A549 (cell line): Measurements from ENCODE around the gene THEM4. TPM values are rescaled to one million over a fixed set of nuclear protein-coding genes. Genes with fewer than 3 reads are reported as not detected.

Experiments
- ATAC-seq, 2 experiments: fragments of 200-7000 bp in 1 of 2; fragments of >200 bp in 1 of 2; cut with Nextera tagmentation in 1 of 2; cut with Tn5 transposase in 1 of 2; 3 replicates each; pipeline versions ENCODE4 v1.8.0 to v1.9.1; 2018 to 2020; ENCODE audit warnings: mild to moderate bottlenecking in 1 of 2, moderate library complexity in 1 of 2
- CTCF ChIA-PET: fragments of 300-600 bp; sonication (Branson Sonifier 250); formaldehyde crosslinking; extraction: SDS; loops from one replicate; lab custom pipeline; 2021; ENCODE audit warnings: antibody characterized with exemption, inconsistent platforms; lab: Yijun Ruan, JAX
- POLR2A ChIA-PET: fragments of 350-600 bp; formaldehyde crosslinking; extraction: SDS; loops from one replicate; lab custom pipeline; 2021; ENCODE audit warnings: antibody characterized with exemption, inconsistent platforms; lab: Yijun Ruan, JAX
- DNase-seq, 2 experiments: peaks; one replicate each; pipeline versions ENCODE4 v3.0.0 to v3.0.0-alpha.2; 2011 to 2016; ENCODE audit warnings: low read depth in 1 of 2, low spot score in 1 of 2
- FAIRE-seq: peaks from 2 replicates; lab custom pipeline; 2011; peaks lifted over from hg19 to GRCh38; lab: Jason Lieb, UNC
- H3K27ac ChIP-seq, 2 experiments: fragments of >200 bp; sonication (Bioruptor Twin); formaldehyde crosslinking; 3 replicates each; pipeline ENCODE4 v1.5.1; 2016 to 2017
- H3K4me1 ChIP-seq: fragments of >200 bp; sonication (Bioruptor Twin); formaldehyde crosslinking; 3 replicates; pipeline ENCODE4 v1.6.1; 2016
- H3K4me2 ChIP-seq: fragments of >200 bp; sonication (Bioruptor Twin); formaldehyde crosslinking; 3 replicates; pipeline ENCODE4 v1.6.1; 2016
- H3K4me3 ChIP-seq: fragments of >200 bp; sonication (Bioruptor Twin); formaldehyde crosslinking; 3 replicates; pipeline ENCODE4 v1.5.1; 2016
- H3K9me3 ChIP-seq: fragments of >200 bp; sonication (Bioruptor Twin); formaldehyde crosslinking; 3 replicates; pipeline ENCODE4 v1.6.1; 2016
- BCL3 ChIP-seq: fragments of >200 bp; sonication (Bioruptor Twin); formaldehyde crosslinking; IDR thresholded peaks from 3 replicates; pipeline ENCODE4 v1.6.1; 2016
- BHLHE40 ChIP-seq: IDR thresholded peaks from 2 replicates; pipeline ENCODE4 v1.6.1; 2012; ENCODE audit warnings: low read depth, low read length, inconsistent platforms
- CHD4 ChIP-seq: fragments of 200-600 bp; sonication (generic); IDR thresholded peaks from 2 replicates; pipeline ENCODE4 v1.6.1; 2016; ENCODE audit warnings: antibody characterized with exemption, mild to moderate bottlenecking, borderline replicate concordance
- CTCF ChIP-seq: fragments of >200 bp; sonication (Bioruptor Twin); formaldehyde crosslinking; IDR thresholded peaks from 3 replicates; pipeline ENCODE4 v1.5.1; 2016
- E2F6 ChIP-seq: IDR thresholded peaks from 2 replicates; pipeline ENCODE4 v1.6.1; 2012; ENCODE audit warnings: low read depth, borderline replicate concordance
- EP300 ChIP-seq, 2 experiments: fragments of >200 bp; sonication (Bioruptor Twin); formaldehyde crosslinking; IDR thresholded peaks; 2 replicates in 1 of 2; 3 replicates in 1 of 2; pipeline ENCODE4 v1.6.1; 2016 to 2017
- FOSB ChIP-seq: fragments of 250-450 bp; sonication (Bioruptor Pico); IDR thresholded peaks from 2 replicates; pipeline ENCODE4 v1.5.0; 2020; ENCODE audit warnings: mild to moderate bottlenecking, moderate library complexity
- FOXS1 ChIP-seq: fragments of 250-450 bp; sonication (Bioruptor Pico); IDR thresholded peaks from 2 replicates; pipeline ENCODE4 v1.5.0; 2020; ENCODE audit warnings: mild to moderate bottlenecking, moderate library complexity
- HES2 ChIP-seq: fragments of >200 bp; sonication (Bioruptor Twin); formaldehyde crosslinking; IDR thresholded peaks from 2 replicates; pipeline ENCODE4 v1.6.1; 2016
- JUN ChIP-seq, 2 experiments: fragments of >200 bp; sonication (Bioruptor Twin); formaldehyde crosslinking; IDR thresholded peaks; 2 replicates in 1 of 2; 3 replicates in 1 of 2; pipeline ENCODE4 v1.6.1; 2016 to 2017
- KDM1A ChIP-seq: fragments of 200-600 bp; sonication (generic); IDR thresholded peaks from 2 replicates; pipeline ENCODE4 v1.6.1; 2016; ENCODE audit warnings: low read depth, mild to moderate bottlenecking
- MAFK ChIP-seq: fragments of 450-650 bp; IDR thresholded peaks from 2 replicates; pipeline ENCODE4 v1.6.1; 2014; ENCODE audit not compliant: partially characterized antibody
- MYC ChIP-seq: IDR thresholded peaks from 2 replicates; pipeline ENCODE4 v1.6.1; 2012; ENCODE audit warnings: mild to moderate bottlenecking, inconsistent platforms, low read length, improper control_type of control experiment, borderline replicate concordance
- NFE2L2 ChIP-seq: fragments of 150-350 bp; conservative IDR thresholded peaks from 2 replicates; pipeline ENCODE4 v1.6.1; 2014; ENCODE audit warnings: low read length
- RAD21 ChIP-seq, 2 experiments: fragments of >200 bp in 1 of 2; sonication (Bioruptor Twin) in 1 of 2; formaldehyde crosslinking in 1 of 2; IDR thresholded peaks in 1 of 2; conservative IDR thresholded peaks in 1 of 2; 2 replicates in 1 of 2; 3 replicates in 1 of 2; pipeline ENCODE4 v1.6.1; 2012 to 2018; ENCODE audit warnings: inconsistent platforms in 1 of 2
- RCOR1 ChIP-seq: fragments of 150-350 bp; IDR thresholded peaks from 2 replicates; pipeline ENCODE4 v1.6.1; 2014; ENCODE audit warnings: antibody characterized with exemption, low read length, low read depth
- SREBF2 ChIP-seq: fragments of 450-650 bp; IDR thresholded peaks from 2 replicates; pipeline ENCODE4 v1.6.1; 2014; ENCODE audit warnings: mild to moderate bottlenecking, moderate library complexity
- TP53 ChIP-seq: fragments of 250-450 bp; sonication (Bioruptor Pico); IDR thresholded peaks from 2 replicates; pipeline ENCODE4 v1.5.0; 2021; ENCODE audit warnings: mild to moderate bottlenecking, moderate library complexity
- USF2 ChIP-seq: fragments of 450-650 bp; IDR thresholded peaks from 2 replicates; pipeline ENCODE4 v1.6.1; 2014; ENCODE audit warnings: antibody characterized with exemption
- WGBS: methylation state at CpG from one replicate; pipeline ENCODE4 v1.1.6; 2017; ENCODE audit errors: missing lambda C conversion rate; 5-methylcytosine and 5-hydroxymethylcytosine counted together
- polyA plus RNA-seq, 4 experiments: library from polyadenylated mRNA; depleted of rRNA in 3 of 4; stranded (reverse); fragments of >200 nt; fragmentation: RNase III in 1 of 4; extraction: RNeasy Plus Mini Kit Qiagen cat#74134 plus additional on column Dnase treatment in 1 of 4; gene quantifications; 2 replicates in 3 of 4; 3 replicates in 1 of 4; pipeline ENCODE4 v1.2.3, GENCODE V29; 2011 to 2017

The THEM4 gene
- polyA plus RNA-seq, 2 of the 4 experiments (the other 2 are of a cell fraction): 16.6 to 32.3 TPM

- peaks cover 76% of the 10 kb centered on the region for H3K4me1 ChIP-seq
- TF ChIP-seq KDM1A (no peak), TP53 (no peak), FOSB (CRISPR knock-in tag) (no peak), JUN (IDR thresholded peaks at IDR 0.05) (no peak), MYC (no peak), FOXS1 (CRISPR knock-in tag) (no peak), CTCF (no peak), RCOR1 (no peak), HES2 (no peak), NFE2L2 (no peak), CHD4 (no peak), BHLHE40 (no peak), EP300 (IDR thresholded peaks at IDR 0.05) (no peak)
- TF ChIP-seq, all 56 proteins: peak for 0
- H3K9me3 ChIP-seq: no peaks in the 10 kb centered on the region
- H3K4me3 ChIP-seq: no peak overlapping the region
- no peak; a peak in 2 of 6 replicates for ATAC-seq
- peak in 1 of 2 experiments; percentile 54 for DNase-seq
- POLR2A ChIA-PET: no interaction called here
- peak overlapping the region in 1 of 2 experiments; percentile 49; a peak in 4 of 6 replicates for H3K27ac ChIP-seq
- CTCF ChIA-PET: interaction anchor here (0.9 to 1.9 kb wide), 2 partner anchors 10 to 71 kb away, joined by 3 to 7 read pairs; no protein-coding TSS in a partner anchor
- 89% methylated on average over 1 of the region's 1 CpG for WGBS
- H3K4me2 ChIP-seq: peak overlapping the region; percentile 17; the same call in 1 of the 3 replicates
- no peak for FAIRE-seq
Measured at GRCh38 chr1:151942882-151943281, 33.6 kb upstream of the THEM4 start.

GRCh38 chr1:151940541-151940940 lies 31.2 kb upstream of the THEM4 start:
- 13% methylated on average over 1 of the region's 1 CpG for WGBS
- peak; percentile 50; the same call in 1 of the 2 replicates for TF ChIP-seq NFE2L2
- TF ChIP-seq BCL3: no peak
- TF ChIP-seq MAFK: peak; percentile 3
- H3K4me3 ChIP-seq: no peak overlapping the region
- no peaks in the 10 kb centered on the region for H3K9me3 ChIP-seq
- POLR2A ChIA-PET: interaction anchor here (0.7 to 1.8 kb wide), 3 partner anchors 31 to 115 kb away, joined by 4 to 6 read pairs (median 4); partner anchors contain the start of gene THEM4
- no peak for FAIRE-seq
- peak overlapping the region; percentile 52 for H3K4me2 ChIP-seq
- ATAC-seq: no peak
- CTCF ChIA-PET: interaction anchor here (1.5 to 13.8 kb wide), 5 partner anchors 27 to 94 kb away, joined by 5 to 378 read pairs (median 14); partner anchors contain the start of gene S100A10
- H3K4me1 ChIP-seq: peaks cover 75% of the 10 kb centered on the region
- DNase-seq: no peak
- H3K27ac ChIP-seq: peak overlapping the region; percentile 21 to 68; a peak in 4 of 6 replicates

GRCh38 chr1:151939779-151940178 lies 30.5 kb upstream of the THEM4 start:
- ChIA-PET POLR2A (interaction anchor here (0.7 kb wide), 1 partner anchor 9 kb away, joined by 3 read pairs; no protein-coding TSS in a partner anchor), CTCF (interaction anchor here (0.8 to 13.8 kb wide), 10 partner anchors 10 to 246 kb away, joined by 3 to 378 read pairs (median 5); partner anchors contain the start of gene S100A10)
- WGBS: 82% methylated on average over 1 of the region's 1 CpG
- Histone ChIP-seq H3K4me1 (peaks cover 75% of the 10 kb centered on the region), H3K4me3 (no peak overlapping the region), H3K4me2 (no peak overlapping the region), H3K9me3 (no peaks in the 10 kb centered on the region), H3K27ac (peak overlapping the region in 1 of 2 experiments; percentile 37; a peak in 2 of 6 replicates)
- no peak for FAIRE-seq
- DNase-seq: no peak
- TF ChIP-seq BCL3 (no peak), RAD21 (conservative IDR thresholded peaks at IDR 0.05 in 1 of 2, IDR thresholded peaks at IDR 0.05 in 1 of 2) (no peak), SREBF2 (no peak), USF2 (no peak), E2F6 (no peak)
- ATAC-seq: no peak
